K562 (cell line): Measurements from ENCODE around the gene GPR15. TPM values are rescaled to one million over a fixed set of nuclear protein-coding genes. Genes with fewer than 3 reads are reported as not detected.

ENCODE experiments used
- ATAC-seq: fragments of 200-7000 bp; cut with Tn5 transposase; 3 replicates; pipeline ENCODE4 v1.9.1; 2020; ENCODE audit warnings: moderate library complexity
- BruUV-seq: library from RNA; stranded (reverse); fragments of 400-500 nt; replicated peaks from 2 replicates; lab custom pipeline; 2021; lab: Mats Ljungman, UMichigan
- CTCF ChIA-PET: fragments of 300-600 bp; formaldehyde crosslinking; extraction: SDS; loops from one replicate; lab custom pipeline; 2021; ENCODE audit warnings: low intra/inter-chr PET ratio; lab: Yijun Ruan, JAX
- POLR2A ChIA-PET: fragments of 300-600, 350-650 bp; sonication (Branson Sonifier 250); formaldehyde crosslinking; extraction: SDS; loops from one replicate; lab custom pipeline; 2021; ENCODE audit warnings: antibody characterized with exemption, inconsistent platforms; lab: Yijun Ruan, JAX
- DNase-seq, 4 experiments: peaks; one replicate each; pipeline versions ENCODE4 v3.0.0 to v3.0.0-alpha.2; 2011 to 2018; ENCODE audit warnings: low spot score in 3 of 4, mixed read lengths in 3 of 4; ENCODE audit errors: extremely low read depth in 1 of 4
- FAIRE-seq: peaks from 2 replicates; lab custom pipeline; 2011; peaks lifted over from hg19 to GRCh38; lab: Jason Lieb, UNC
- H2AFZ ChIP-seq: 2 replicates; pipeline ENCODE4 v1.6.0; 2011; ENCODE audit warnings: low read depth, low read length, control low read depth, inconsistent platforms
- H3K27ac ChIP-seq: fragments of 200-600 bp; 3 replicates; pipeline ENCODE4 v1.8.0; 2011; ENCODE audit warnings: low read depth, mild to moderate bottlenecking, control low read depth, inconsistent platforms, low read length, moderate library complexity, mixed read lengths; ENCODE audit errors: extremely low read depth
- H3K27me3 ChIP-seq, 2 experiments: fragments of 300-600 bp in 1 of 2; 2 replicates in 1 of 2; 3 replicates in 1 of 2; pipeline versions ENCODE4 v1.6.0 to v1.8.0; 2011; ENCODE audit warnings: inconsistent platforms in 2 of 2, low read length in 2 of 2, mild to moderate bottlenecking in 1 of 2, mixed read lengths in 1 of 2, moderate library complexity in 1 of 2; ENCODE audit not compliant: control insufficient read depth in 2 of 2, insufficient read depth in 2 of 2
- H3K36me3 ChIP-seq: fragments of 300-600 bp; 3 replicates; pipeline ENCODE4 v1.8.0; 2011; ENCODE audit warnings: mild to moderate bottlenecking, low read length, inconsistent platforms; ENCODE audit not compliant: control insufficient read depth, insufficient read depth
- H3K4me1 ChIP-seq, 2 experiments: fragments of 200-600 bp in 1 of 2; replicated peaks in 1 of 2; 2 replicates in 1 of 2; 3 replicates in 1 of 2; pipeline versions ENCODE4 v1.5.1 to v1.8.0; 2011; ENCODE audit warnings: inconsistent platforms in 2 of 2, low read length in 2 of 2, mild to moderate bottlenecking in 1 of 2, mixed read lengths in 1 of 2, moderate library complexity in 1 of 2; ENCODE audit not compliant: control insufficient read depth in 2 of 2, insufficient read depth in 2 of 2
- H3K4me2 ChIP-seq: 2 replicates; pipeline ENCODE4 v1.6.1; 2011; ENCODE audit warnings: low read length, control low read depth, inconsistent platforms, mixed read lengths; ENCODE audit not compliant: insufficient read depth
- H3K4me3 ChIP-seq: fragments of 200-600 bp; sonication (generic), shearing (Covaris generic); 2 replicates; pipeline ENCODE4 v1.5.1; 2016; ENCODE audit warnings: control low read depth, inconsistent platforms
- H3K79me2 ChIP-seq: fragments of 200-600 bp; 3 replicates; pipeline ENCODE4 v1.8.0; 2011; ENCODE audit warnings: low read length, inconsistent platforms; ENCODE audit not compliant: control insufficient read depth, insufficient read depth
- H3K9ac ChIP-seq, 2 experiments: 2 replicates each; pipeline versions ENCODE4 v1.6.0 to v1.6.1; 2011; ENCODE audit warnings: low read depth in 2 of 2, low read length in 2 of 2, control low read depth in 1 of 2, inconsistent platforms in 1 of 2, mild to moderate bottlenecking in 1 of 2, mixed read lengths in 1 of 2; ENCODE audit not compliant: insufficient read depth in 1 of 2
- H3K9me1 ChIP-seq: one replicate; pipeline ENCODE4 v1.6.0; 2011; ENCODE audit warnings: inconsistent platforms, mild to moderate bottlenecking, low read length, moderate library complexity; ENCODE audit not compliant: control insufficient read depth, insufficient read depth
- H3K9me3 ChIP-seq: replicated peaks from 2 replicates; pipeline ENCODE4 v1.5.1; 2011; ENCODE audit warnings: low read depth, low read length, inconsistent platforms; ENCODE audit not compliant: control insufficient read depth, insufficient read depth
- H4K20me1 ChIP-seq: replicated peaks from 2 replicates; pipeline ENCODE4 v1.6.1; 2011; ENCODE audit warnings: low read length, inconsistent platforms, mixed read lengths; ENCODE audit not compliant: control insufficient read depth, insufficient read depth
- CEBPG ChIP-seq, 3 experiments: fragments of 200-800 bp in 1 of 3; sonication (Bioruptor generic) in 1 of 3; sonication (generic) in 1 of 3; formaldehyde crosslinking in 1 of 3; IDR thresholded peaks in 2 of 3; conservative IDR thresholded peaks in 1 of 3; 2 replicates each; pipeline versions ENCODE4 v1.6.1 to v1.8.0; 2016 to 2022; ENCODE audit warnings: missing compliant biosample characterization in 2 of 3, missing genetic modification characterization in 2 of 3, mild to moderate bottlenecking in 1 of 3, missing genetic modification reagents in 1 of 3
- CREB3 ChIP-seq: fragments of 450-650 bp; conservative IDR thresholded peaks from 2 replicates; pipeline ENCODE4 v1.6.1; 2016; ENCODE audit warnings: missing genetic modification characterization, low read depth, mild to moderate bottlenecking, missing compliant biosample characterization, moderate library complexity
- POLR2B ChIP-seq: fragments of 450-650 bp; IDR thresholded peaks from 2 replicates; pipeline ENCODE4 v1.6.1; 2018; ENCODE audit warnings: low read depth; ENCODE audit not compliant: partially characterized antibody
- ZFP1 ChIP-seq: fragments of 450-650 bp; formaldehyde crosslinking; IDR thresholded peaks from 2 replicates; pipeline ENCODE4 v1.4.0; 2020; ENCODE audit warnings: mild to moderate bottlenecking, mixed read lengths
- ZNF764 ChIP-seq: fragments of 250-450 bp; sonication (Bioruptor Pico); IDR thresholded peaks from 2 replicates; pipeline ENCODE4 v1.4.0; 2020; ENCODE audit warnings: low read depth, mild to moderate bottlenecking, moderate library complexity
- whole genome bisulfite sequencing: fragments of 100-300 bp; shearing (Covaris generic); methylation state at CpG from one replicate; pipeline ENCODE4 v1.1.6; 2016; ENCODE audit warnings: low coverage, mixed read lengths; ENCODE audit not compliant: insufficient coverage; ENCODE audit errors: missing lambda C conversion rate; 5-methylcytosine and 5-hydroxymethylcytosine counted together
- in situ Hi-C: fragments of 300-500 bp; cut with MboI; formaldehyde crosslinking; loops from 4 replicates; pipeline ENCODE4 v1.15.0; 2018; ENCODE audit warnings: inconsistent platforms, mixed read lengths
- intact Hi-C: fragments of 100-400 bp; cut with micrococcal nuclease; formaldehyde crosslinking; loops from 2 replicates; pipeline ENCODE4 v1.14.2; 2022
- polyA plus RNA-seq, 8 experiments: library from polyadenylated mRNA; depleted of rRNA in 4 of 8; stranded (reverse) in 5 of 8; unstranded in 3 of 8; fragments of >200 nt; fragmentation: Nextera tagmentation in 2 of 8; fragmentation: Illumina TruSeq in 1 of 8; extraction: Ambion mirVana in 2 of 8; extraction: Trizol in 1 of 8; gene quantifications; 2 replicates each; pipeline versions ENCODE4 v1.2.1 to v1.2.3, GENCODE V29; 2011 to 2014; ENCODE audit warnings: inconsistent platforms in 1 of 8, missing spikeins in 1 of 8
- total RNA-seq, 7 experiments: library from RNA; depleted of rRNA in 6 of 7; stranded (reverse); fragments of >200 nt in 6 of 7; fragmentation: Illumina TruSeq in 2 of 7; extraction: Trizol in 2 of 7; gene quantifications; 2 replicates each; pipeline versions ENCODE4 v1.2.1 to v1.2.3, GENCODE V29; 2011 to 2021; ENCODE audit warnings: low replicate concordance in 1 of 7

The GPR15 gene
- total and polyA plus RNA-seq, 9 of the 15 experiments (the other 6 are each of a cell fraction or from before 2014, with no cell fraction given) = 0.13 TPM; not detected in 8

- CTCF ChIA-PET = no interaction called here
Observed at GRCh38 chr3:98483626-98484025, 48.2 kb upstream of the GPR15 start.

GRCh38 chr3:98497381-98497780 lies 34.4 kb upstream of the GPR15 start, which contains the start of gene OR5K2:
OR5K2 (plus strand) TSS chr3:98497681; CDS start chr3:98497681, 0 bp downstream.
- Histone ChIP-seq H2AFZ (no peak within 1 kb of the TSS), H4K20me1 (no peaks in the 10 kb centered on the region), H3K27me3 (no peaks in the 10 kb centered on the region), H3K9ac (no peak within 1 kb of the TSS), H3K36me3 (no peaks in the 10 kb centered on the region), H3K4me3 (no peak within 1 kb of the TSS), H3K9me1 (no peaks in the 10 kb centered on the region), H3K4me2 (no peak within 1 kb of the TSS), H3K27ac (no peak within 1 kb of the TSS), H3K79me2 (no peaks in the 10 kb centered on the region), H3K4me1 (no peaks in the 10 kb centered on the region), H3K9me3 (no peaks in the 10 kb centered on the region)
- ChIA-PET CTCF (no interaction called here), POLR2A (no interaction called here)
- in situ Hi-C loops = no loop called here
- BruUV-seq = no TSS peak
- FAIRE-seq = no peak
- WGBS = 0% methylated on average over 2 of the region's 2 CpGs
- ATAC-seq = no peak
- intact Hi-C loops = no loop called here
- DNase-seq = no peak
- TF ChIP-seq ZFP1 (CRISPR knock-in tag) = no peak
- TF ChIP-seq ZNF764 = no peak
- TF ChIP-seq CREB3 (tag) = no peak

More at GRCh38 chr3:98483626-98484025, 48.2 kb upstream of the GPR15 start:
- no peak overlapping the region for H3K27ac ChIP-seq
- H3K27me3 ChIP-seq = no peaks in the 10 kb centered on the region
- WGBS = 6% methylated on average over 3 of the region's 3 CpGs
- H4K20me1 ChIP-seq = no peaks in the 10 kb centered on the region
- no peaks in the 10 kb centered on the region for H3K9me1 ChIP-seq
- FAIRE-seq (no peak), ATAC-seq (peak; percentile 69), DNase-seq (no peak)
- TF ChIP-seq POLR2B (no peak), CEBPG (CRISPR knock-in tag; IDR thresholded peaks at IDR 0.05) (peak; percentile 32; the same call in 1 of the 2 replicates), CEBPG (tag; conservative IDR thresholded peaks at IDR 0.05 in 1 of 2, IDR thresholded peaks at IDR 0.05 in 1 of 2) (no peak)
- no peaks in the 10 kb centered on the region for H3K79me2 ChIP-seq
- H3K4me3 ChIP-seq = no peak overlapping the region
- intact Hi-C loops (no loop called here), in situ Hi-C loops (no loop called here)
- BruUV-seq = no TSS peak
- H2AFZ ChIP-seq = no peak overlapping the region
- H3K36me3 ChIP-seq = no peaks in the 10 kb centered on the region
- H3K9ac ChIP-seq = no peak overlapping the region
- POLR2A ChIA-PET = interaction anchor here (1.2 kb wide), 1 partner anchor 104 kb away, joined by 3 read pairs; no protein-coding TSS in a partner anchor
- H3K9me3 ChIP-seq = no peaks in the 10 kb centered on the region
- H3K4me1 ChIP-seq = peaks cover 0 to 7% of the 10 kb centered on the region in 2 experiments; a peak in 3 of 5 replicates
- no peak overlapping the region for H3K4me2 ChIP-seq
